Stimulated activated CD4-positive, alpha-beta T cell treated with anti-CD3 and anti-CD28 coated beads, TNF-alpha, amount 100 ng/mL, for 4 hours (primary cell): ENCODE data around the gene PIP5KL1.

ENCODE experiments used
- DNase-seq, 3 experiments: peaks; one replicate each; pipeline ENCODE4 v3.0.0-alpha.2; 2020; ENCODE audit warnings: low read depth in 3 of 3

The PIP5KL1 gene

DNA sequence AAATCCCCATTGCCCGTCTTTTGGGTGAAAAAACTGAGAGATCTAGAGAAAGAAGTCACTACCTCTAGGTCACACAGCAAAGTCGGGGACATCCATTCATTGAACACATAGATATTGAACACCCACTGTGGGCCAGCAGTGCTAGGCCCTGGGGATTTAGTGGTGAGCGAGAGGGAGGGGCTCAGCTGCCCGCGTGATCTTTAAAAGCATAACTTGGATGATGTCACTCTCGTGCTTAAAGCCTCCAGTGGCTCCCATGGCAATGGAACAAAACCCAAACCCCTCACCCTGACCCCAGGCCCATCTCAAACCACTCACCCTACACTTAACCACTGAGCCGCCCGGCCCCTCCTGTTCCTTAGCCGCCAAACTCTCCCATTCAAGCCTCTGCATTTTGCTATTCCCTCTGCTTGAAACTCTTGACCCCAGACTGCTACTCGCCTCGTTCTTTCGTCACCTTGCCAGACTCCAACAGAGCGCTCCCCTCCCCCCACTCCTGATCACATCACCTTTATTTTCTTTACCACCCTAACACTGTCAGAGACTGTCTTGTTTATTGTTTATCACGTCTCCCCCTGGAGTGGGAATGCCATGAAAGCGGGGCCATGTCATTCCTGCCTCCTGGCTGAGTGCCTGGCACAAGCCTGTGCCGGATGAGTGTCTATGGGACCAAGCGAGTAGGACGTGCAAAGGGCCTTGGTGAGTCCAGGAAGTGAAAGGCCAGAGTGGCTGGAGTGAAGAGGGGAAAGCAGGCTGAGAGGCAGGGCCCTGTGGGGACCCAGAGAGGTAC is 710 bp upstream of the PIP5KL1 start:
- DNase-seq, result no peak

DNA sequence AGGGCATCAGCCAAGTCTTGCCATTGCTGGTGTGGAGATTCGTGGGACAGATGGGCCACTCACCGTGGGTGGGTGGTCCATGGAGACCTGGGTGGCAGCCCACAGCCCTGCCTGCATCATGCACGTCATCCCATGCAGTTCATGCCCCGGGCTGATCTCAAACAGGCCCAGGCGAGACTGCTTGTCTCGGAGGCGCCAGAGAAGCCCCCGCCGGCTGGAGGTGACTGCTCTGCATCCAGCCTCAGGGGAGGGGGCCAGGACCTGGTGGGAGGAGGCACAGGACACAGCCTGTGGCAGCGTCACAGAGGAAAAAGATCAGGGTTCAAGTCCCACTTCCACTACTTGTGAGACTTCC is 975 bp downstream of the PIP5KL1 start:
- no peak for DNase-seq

DNA sequence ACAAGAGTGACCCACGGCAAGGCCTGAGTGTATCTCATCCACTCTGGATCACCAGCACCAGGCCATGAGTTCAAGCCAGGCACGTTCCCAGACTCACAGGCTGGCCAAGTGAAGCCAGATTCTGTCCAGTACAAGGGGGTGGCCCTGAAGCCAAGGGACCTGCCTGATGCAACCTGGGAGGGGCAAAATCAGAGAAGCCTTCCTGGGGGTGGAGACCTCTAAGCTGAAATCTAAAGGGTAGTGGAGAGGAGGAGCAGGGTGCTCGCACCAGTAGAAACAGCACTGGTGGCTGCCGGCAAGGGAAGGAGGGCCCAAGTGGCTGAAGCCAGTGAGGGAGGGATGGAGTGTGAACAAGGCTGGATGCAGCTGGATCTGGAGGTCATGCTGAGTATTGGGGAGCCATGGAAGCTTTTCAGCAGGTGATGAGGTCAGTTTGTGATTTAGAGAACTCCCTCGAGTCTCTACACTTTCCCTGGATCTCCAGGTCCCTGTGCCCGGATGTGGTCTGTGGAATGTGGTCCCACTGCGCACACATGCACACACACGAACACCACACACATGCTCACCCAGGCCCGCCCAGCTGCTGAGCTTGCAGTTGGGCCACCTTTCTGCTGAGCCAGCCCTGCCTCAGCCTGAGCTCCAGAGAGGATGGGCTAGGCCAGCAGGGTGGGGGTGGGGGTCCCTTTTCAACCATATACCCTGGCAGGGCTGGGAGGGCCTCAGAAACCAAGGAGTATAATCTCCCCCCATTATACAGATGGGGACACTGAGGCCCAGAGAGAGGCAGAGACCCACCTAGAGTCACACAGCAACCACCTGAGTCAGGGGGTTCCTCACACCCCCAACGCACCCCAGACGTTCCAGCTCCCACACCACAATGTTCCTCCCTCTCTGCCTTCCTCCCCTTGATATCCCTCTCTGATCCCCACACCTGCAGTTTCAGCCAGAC is 1.6 kb downstream of the PIP5KL1 start:
- no peak for DNase-seq

DNA sequence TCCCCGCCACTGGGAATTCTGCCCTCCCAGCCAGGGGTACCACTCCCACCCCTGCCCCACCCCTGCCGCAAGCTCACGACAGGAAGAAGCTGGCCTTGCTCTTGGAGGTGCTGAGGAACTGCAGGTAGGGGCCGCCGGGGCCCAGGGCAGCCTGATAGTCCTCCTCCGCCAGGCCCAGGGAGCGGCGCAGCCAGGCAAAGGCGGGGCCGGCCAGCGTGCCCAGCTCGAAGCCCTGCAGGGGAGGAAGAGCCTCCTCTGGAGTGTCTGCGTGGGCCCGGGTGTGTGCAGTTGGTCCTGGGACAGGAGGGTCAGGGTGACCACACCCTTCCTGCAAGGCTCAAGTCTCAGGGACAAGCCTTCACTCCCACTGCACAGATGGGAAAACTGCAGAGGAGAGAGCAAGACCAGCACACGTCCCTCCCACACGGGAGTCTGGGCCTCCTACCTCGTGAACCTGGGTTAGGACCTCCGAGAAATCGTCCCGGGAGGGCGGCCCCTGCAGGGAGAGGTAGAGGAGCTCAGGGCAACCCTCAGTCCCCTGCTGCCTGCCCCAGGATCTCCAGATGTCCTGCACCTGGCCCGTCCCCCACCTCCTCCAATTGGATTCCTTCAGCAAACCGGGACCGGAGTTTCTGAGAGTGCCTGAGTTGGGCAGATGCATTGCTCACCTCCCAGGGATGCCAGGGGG is 2.4 kb downstream of the PIP5KL1 start:
- DNase-seq, result no peak

DNA sequence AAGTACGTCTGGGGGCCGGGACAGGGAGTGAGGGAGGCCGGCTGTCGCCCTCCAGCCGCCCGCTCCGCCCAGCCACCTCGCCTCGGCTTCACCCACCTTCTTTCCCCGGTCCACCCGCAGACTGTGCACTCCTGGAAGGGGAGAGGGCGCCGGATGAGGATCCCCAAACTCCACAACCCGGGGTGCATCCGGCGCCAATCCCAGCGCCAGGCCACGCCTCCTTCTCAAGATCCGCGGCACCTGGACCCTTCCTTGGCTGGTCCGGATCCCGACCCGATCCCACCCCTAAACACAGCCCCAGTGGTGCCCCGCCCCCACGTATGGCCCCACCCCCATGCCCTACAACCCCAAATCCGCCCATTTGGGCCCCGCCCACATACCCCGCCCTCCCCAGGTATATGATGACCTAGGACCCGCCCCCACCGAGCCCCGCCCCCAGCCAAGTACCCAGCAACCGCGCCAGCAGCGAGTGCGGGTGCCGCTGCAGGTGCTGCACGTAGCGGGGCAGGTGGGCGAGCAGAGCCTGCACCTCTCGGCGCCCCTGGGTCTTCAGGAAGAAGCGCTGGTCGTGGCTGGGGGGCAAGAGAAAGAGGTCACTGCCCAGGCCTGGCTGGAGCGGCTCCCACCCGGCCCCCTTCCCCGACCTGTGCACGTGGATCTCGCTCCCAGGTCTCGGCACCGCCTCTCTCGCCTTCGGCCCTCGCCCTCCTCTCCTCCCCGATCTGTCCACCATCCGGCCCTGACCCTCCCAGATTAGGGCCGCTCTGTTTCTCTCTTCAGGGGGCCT is 3.2 kb downstream of the PIP5KL1 start:
- DNase-seq, result peak; percentile 51 to 73 (median 69)

DNA sequence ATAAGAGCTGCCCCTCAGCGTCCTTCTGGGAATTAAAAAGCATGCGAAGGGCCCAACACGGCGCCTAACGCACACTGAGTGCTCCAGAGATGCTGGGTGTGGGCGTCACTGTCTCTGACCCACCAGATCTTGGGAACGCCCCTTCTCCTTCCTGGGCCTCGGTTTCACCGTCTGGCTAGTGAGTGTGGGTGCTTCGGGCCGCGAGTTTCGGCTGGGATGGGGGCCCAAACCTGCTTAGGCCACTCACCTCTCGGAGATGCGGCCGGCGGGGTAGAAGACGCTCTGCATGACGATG is 3.7 kb downstream of the PIP5KL1 start:
- DNase-seq, result no peak

DNA sequence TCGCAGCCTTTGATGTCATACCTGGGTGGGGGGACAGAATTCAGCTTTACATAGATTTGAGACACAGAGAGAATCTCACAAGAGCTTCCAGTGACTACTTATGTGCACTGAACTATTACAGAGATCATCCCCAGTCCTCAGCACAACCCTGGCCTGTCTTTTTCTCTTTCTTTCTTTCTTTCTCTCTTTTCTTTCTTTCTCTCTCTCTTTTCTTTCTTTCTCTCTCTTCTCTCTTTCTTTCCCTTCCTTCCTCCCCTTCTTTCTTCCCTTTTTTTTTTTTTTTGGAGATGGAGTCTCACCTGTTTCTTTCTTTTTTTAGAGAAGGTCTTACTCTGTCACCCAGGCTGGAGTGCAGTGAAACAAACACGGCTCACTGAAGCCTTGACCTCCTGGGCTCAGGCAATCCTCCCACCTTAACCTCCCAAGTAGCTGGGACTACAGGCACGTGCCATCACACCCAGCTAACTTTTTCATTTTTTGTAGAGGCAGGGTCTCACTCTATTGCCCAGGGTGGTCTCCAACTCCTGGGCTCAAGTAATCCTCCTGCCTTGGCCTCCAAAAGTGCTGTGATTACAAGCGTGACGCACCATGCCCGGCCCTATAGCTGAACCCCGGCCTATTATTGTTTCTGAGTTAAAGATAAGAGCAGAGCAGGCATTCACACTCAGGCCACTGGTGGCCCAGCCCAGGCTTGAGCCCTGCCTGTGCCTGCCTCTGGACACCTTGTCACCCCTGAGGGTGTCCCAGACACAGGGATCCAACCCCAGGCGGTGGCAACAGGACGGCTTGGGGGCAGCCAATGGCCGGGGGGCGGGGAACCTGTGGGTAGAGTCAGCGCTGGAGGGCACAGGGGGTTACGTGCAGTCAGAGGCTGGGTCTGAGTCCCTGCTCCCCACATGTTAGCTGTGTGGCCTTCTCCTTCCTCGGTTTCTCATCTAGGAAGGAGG is 4.3 kb downstream of the PIP5KL1 start:
- no peak for DNase-seq

DNA sequence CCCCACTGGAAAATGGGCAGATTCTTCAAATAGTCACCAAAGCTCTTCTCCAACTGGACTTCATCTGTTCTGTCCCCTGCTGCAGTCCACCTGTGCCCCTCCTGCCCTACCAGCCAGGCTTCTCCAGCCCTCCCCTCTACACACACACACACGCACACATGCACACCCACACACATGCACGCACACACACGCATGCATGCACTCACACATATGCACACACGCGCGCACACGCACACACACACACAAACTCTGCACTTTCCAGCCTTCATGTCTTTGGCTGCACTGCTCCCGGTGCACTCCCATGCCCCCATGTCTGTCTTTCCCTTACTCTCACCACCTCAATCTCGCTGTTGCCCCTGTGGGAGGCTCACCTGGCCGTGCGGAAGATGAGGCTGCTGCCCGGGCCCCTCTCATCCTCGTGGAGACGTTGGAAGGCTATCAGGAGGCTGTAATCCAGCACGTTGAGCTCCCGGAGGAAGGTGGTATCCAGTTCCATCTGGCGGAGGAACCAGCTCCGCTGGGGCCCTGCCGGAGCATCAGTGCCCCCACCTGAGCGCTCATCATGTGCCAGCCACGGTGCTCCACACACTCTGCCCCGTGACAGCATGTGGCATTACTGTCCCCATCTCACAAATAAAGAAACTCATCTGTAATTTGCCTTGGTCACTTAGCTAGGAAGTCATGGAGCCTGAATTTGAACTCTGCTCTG is 5.7 kb downstream of the PIP5KL1 start:
- DNase-seq, result no peak

DNA sequence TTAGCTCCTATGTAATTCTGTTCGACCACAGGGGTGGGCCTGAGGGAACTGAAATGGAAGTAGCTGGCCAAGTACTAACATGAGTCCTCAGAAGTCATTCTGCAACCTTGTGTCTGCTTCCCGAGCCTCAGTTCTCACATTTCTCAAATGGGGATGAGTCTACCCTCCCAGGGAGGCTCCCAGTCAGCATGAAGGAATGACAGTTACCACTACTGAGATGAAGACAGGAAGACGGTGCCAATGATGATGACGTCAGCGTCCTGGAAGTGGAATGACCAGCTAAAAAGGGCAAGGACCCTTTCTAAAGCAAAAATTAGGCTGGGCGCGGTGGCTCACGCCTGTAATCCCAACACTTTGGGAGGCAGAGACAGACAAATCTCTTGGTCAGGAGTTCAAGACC is 6.8 kb downstream of the PIP5KL1 start:
- no peak for DNase-seq

DNA sequence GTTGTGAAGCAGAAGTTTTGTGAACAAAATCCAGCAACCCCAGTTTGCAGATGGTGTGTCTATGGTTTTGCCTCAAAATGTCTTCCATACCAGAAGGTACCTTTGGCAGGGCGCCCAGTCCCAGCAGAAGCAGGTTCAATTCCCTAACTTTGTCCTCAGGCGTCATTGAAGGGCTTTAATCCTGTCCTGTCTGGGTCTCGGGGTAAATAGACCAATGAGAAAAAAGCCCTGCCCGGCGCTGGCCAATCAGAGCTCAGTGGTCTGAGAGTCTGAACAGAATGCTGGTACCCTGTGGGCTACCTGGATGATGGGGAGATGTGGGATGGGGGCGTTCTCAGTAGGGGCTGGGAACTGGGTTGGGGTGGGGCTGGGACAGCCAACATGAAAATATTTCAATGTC is 7.5 kb downstream of the PIP5KL1 start:
- DNase-seq, result no peak

DNA sequence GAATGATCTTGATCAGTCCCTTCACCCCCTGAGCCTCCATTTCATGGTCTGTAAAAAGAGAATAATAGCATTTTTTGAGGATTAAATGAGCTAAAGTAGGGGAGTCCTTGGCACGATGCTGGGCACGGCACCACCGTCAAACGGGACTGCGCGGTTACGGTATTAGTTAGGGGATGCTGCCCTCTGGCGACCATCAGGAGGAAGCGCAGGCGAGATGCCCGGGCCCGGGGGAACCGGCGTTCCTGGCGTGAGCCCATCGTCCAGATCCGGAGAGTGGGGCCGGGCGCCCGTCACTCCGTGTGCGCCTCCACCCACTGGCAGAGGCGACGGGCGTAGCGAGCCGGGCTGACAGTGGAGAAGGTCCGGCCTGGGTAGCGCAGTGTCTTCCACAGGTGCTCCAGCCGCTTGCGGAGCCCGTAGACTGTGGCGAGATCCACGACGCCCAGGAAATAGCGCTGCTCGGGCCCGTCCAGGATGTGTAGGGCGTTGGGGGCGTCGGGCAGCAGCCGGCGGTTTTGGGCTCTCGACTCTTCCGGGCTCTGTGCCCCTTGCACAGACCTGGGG is 8.9 kb downstream of the PIP5KL1 start:
- DNase-seq, result peak; percentile 61 to 69 (median 68)

DNA sequence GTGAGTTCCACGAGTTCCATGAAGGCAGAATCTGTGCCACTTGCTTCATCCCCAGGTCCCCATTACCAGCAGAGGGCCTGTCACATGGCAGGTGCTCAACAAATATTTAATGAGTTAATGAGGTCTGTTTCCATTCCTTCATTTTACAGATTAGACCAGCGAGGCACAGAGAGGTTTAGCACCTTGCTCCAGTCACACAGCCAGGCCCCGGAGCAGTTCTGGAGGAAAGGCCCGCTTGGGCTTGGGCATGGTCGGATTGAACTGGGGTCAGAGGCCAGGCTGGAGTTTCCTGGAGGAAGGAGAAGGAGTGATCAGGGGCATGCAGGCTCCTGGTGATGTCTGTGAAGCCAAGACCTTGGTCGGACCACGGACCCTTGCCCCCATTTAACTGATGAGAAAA is 9.8 kb downstream of the PIP5KL1 start:
- DNase-seq, result no peak

DNA sequence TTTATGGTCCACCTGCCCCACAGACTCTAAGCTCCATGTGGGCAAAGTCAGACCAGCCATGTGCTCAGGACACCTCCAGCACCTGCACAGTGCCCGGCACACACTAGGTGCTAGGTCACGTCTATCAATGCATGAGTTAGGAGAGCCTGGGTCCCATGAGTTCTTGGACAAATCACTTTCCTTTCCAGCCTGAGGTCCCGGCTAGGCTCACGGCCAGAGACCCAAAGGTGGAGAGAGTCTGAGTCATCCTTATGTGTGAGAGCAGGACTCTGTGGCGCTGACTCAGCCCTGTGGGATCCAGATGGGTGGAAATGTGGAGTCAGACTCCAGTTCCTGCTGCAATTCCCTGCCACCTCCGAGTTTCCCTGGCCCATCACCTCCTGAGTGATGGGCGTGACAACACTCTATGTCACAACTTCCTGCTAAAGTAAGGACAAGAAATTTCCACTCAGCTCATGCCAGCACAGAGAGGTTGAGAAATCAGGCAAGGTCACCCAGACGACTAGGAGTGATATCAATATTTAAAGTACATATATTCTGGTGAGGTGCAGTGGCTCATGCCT is 11.2 kb downstream of the PIP5KL1 start:
- no peak for DNase-seq

DNA sequence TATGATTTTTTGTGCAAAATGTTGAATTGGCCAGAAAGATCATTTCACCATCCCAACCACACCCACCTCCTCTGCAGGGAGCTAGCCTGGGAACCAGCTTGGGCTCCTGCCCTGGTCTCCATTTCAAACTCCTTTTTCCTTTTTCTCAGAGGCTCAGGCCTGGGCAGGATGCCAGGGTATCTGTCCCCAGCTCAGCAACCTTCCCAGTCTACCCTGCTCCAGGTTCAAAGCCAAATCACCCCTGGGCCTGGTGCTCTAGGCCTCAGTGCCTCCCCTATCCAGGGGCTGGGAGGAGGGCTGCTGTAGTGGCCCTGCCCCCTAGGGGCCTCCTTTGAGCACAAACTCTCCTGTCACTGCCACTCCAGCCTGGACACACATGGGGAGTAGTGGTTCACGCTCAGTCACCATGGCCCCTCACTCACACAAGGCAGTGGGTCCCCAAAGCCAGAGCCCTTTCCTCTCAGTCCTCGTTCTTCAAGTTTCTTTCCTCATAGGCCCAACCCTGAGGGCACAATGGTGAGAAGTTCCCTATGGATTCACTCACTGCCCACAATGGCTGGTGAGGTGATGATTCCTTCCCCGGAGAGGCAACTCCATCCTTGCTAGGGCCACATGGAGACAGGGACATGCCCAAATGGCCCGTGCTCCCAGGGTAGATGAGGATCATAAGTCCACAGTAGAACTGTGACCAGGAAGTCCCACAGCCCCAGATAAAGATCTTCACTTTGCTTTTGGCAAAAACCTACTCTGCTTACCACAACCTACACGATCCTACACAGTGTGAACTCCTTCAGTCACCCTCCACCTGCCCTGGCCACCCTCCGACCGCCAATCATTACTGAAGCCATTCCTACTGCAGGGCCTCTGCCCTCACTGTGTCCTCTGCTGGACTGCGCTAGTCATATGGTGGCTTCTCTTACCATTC is 12.1 kb downstream of the PIP5KL1 start:
- no peak for DNase-seq

DNA sequence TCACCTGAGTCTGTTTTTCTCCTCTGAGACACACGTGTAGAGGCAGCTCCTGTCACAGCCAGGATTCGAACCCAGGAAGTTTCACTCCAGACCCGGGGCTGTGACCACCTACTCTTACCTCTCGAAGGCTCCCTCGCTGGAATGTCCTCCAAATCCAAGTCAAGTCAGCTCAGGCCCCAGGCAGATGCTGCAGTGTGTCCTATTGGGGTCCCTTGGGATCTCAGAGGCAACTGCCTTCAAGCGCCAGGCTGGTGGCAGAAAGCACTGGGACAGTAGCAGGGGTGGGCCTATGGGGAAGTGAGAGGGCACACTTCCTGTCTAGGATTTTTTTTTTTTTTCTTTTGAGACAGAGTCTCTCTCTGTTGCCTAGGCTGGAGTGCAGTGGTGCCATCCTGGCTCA is 13.0 kb downstream of the PIP5KL1 start:
- no peak for DNase-seq

DNA sequence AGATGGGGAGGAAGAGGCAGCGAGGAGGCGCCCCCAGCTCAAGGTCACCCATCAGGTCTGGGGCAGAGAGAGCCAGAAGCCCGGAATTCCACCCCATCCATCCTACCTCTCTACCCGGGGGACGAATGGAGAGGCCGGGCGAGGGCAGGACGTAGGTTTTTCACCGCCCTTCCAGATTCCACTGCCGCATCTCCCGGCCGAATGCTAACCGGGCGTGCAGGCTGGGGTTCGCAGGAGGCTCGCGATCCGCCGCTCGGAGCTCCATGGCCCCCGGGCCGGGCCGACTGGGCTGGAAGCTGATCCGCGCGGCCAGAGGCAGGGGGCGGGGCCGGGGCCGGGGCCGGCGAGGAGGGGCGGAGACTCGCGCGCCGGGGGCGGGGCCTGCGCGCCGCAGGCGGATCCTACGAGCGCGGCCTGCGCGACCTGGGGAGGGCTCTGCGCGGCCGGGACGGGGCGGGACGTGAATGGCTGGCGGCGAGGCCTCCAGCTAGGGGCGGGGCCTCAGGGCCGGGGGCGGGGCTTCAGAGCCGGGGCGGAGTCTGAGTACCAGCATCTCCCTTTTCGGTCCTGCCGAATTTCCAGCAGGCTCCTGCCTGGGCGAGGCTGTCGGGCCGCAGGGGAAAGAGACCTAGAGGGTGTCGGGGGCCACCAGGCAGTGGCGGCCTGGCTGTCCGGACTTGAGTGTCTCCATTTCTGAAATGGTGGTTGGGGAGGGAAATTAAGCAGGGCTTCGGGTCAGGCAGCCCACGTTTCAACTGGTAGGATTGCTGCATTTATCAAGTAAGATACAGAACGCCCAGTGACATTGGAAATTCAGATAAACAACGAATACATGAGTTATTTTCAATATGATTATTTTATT is 13.6 kb downstream of the PIP5KL1 start, which contains the start of gene ST6GALNAC4:
ST6GALNAC4 (minus strand) TSS at position 322 of the 862 bp plus-strand sequence. CDS start 622 bp downstream, outside the sequence.
- peak; percentile 91 to 97 (median 93) for DNase-seq
